Central memory CD4-positive, alpha-beta T cell (primary cell): ENCODE results near the gene TMEFF2.
"Not testable (repeated sequence)": the region's sequence is repeated elsewhere in the genome, so short reads cannot be mapped to it uniquely, and the experiment has no call there.

ENCODE experiments used
- DNase-seq: peaks from one replicate; pipeline ENCODE4 v3.0.0; 2022

TMEFF2 gene

GRCh38 chr2:191927319-191927867, 267.3 kb downstream of the TMEFF2 start:
- DNase-seq, result no peak

GRCh38 chr2:191926671-191927070, 268.1 kb downstream of the TMEFF2 start:
- no peak for DNase-seq

- no peak for DNase-seq
Measured at GRCh38 chr2:191923652-191923997, 271.1 kb downstream of the TMEFF2 start.

- no peak for DNase-seq
Measured at GRCh38 chr2:191922736-191923651, 271.7 kb downstream of the TMEFF2 start.

GRCh38 chr2:191921650-191922049, 273.1 kb downstream of the TMEFF2 start:
- DNase-seq, result not testable (repeated sequence)

GRCh38 chr2:191920502-191920901, 274.2 kb downstream of the TMEFF2 start:
- no peak for DNase-seq

GRCh38 chr2:191917967-191918651, 276.6 kb downstream of the TMEFF2 start:
- DNase-seq, result no peak

GRCh38 chr2:191917430-191917881, 277.3 kb downstream of the TMEFF2 start:
- no peak for DNase-seq

GRCh38 chr2:191916826-191917225, 277.9 kb downstream of the TMEFF2 start:
- no peak for DNase-seq

GRCh38 chr2:191915750-191916149, 279.0 kb downstream of the TMEFF2 start:
- no peak for DNase-seq

- no peak for DNase-seq
Measured at GRCh38 chr2:191913796-191914195, 280.9 kb downstream of the TMEFF2 start.

- no peak for DNase-seq
Measured at GRCh38 chr2:191912764-191913163, 282.0 kb downstream of the TMEFF2 start.

GRCh38 chr2:191910518-191910917, 284.2 kb downstream of the TMEFF2 start:
- no peak for DNase-seq

GRCh38 chr2:191908874-191909273, 285.9 kb downstream of the TMEFF2 start:
- no peak for DNase-seq

- DNase-seq, result no peak
Measured at GRCh38 chr2:191907545-191907944, 287.2 kb downstream of the TMEFF2 start.

- no peak for DNase-seq
Measured at GRCh38 chr2:191907091-191907490, 287.6 kb downstream of the TMEFF2 start.

- DNase-seq, result no peak
Measured at GRCh38 chr2:191905336-191905735, 289.4 kb downstream of the TMEFF2 start.

GRCh38 chr2:191901031-191901430, 293.7 kb downstream of the TMEFF2 start:
- DNase-seq, result no peak

GRCh38 chr2:191899410-191899809, 295.3 kb downstream of the TMEFF2 start:
- DNase-seq, result no peak
